HepG2 (cell line): Measurements from ENCODE around the gene C20orf96. TPM values are rescaled to one million over a fixed set of nuclear protein-coding genes. Genes with fewer than 3 reads are reported as not detected.

Experiments used
- ARHGAP35 ChIP-seq: sonication (generic); formaldehyde crosslinking; IDR thresholded peaks from 2 replicates; pipeline ENCODE4 v1.9.0; 2022; ENCODE audit warnings: mild to moderate bottlenecking, inconsistent platforms, moderate library complexity, missing genetic modification reagents, borderline replicate concordance
- BORCS8-MEF2B ChIP-seq: sonication (generic); formaldehyde crosslinking; IDR thresholded peaks from 2 replicates; pipeline ENCODE4 v1.8.0; 2022; ENCODE audit warnings: mild to moderate bottlenecking, missing genetic modification reagents
- E2F2 ChIP-seq: sonication (generic); formaldehyde crosslinking; IDR thresholded peaks from 2 replicates; pipeline ENCODE4 v1.4.0; 2020; ENCODE audit warnings: missing genetic modification reagents, borderline replicate concordance
- FOXC1 ChIP-seq: sonication (generic); formaldehyde crosslinking; IDR thresholded peaks from 2 replicates; pipeline ENCODE4 v1.8.0; 2022; ENCODE audit warnings: mild to moderate bottlenecking, missing genetic modification reagents, borderline replicate concordance
- GATAD2A ChIP-seq: IDR thresholded peaks from 2 replicates; pipeline ENCODE4 v1.6.1; 2016
- IKZF5 ChIP-seq: IDR thresholded peaks from 2 replicates; pipeline ENCODE4 v1.6.1; 2018; ENCODE audit warnings: missing genetic modification reagents, mild to moderate bottlenecking, missing compliant biosample characterization
- KDM5B ChIP-seq: sonication (generic); formaldehyde crosslinking; IDR thresholded peaks from 2 replicates; pipeline ENCODE4 v1.4.0; 2020; ENCODE audit warnings: missing genetic modification reagents, mild to moderate bottlenecking, borderline replicate concordance
- NKX3-1 ChIP-seq: sonication (generic); formaldehyde crosslinking; IDR thresholded peaks from 2 replicates; pipeline ENCODE4 v1.5.0; 2020; ENCODE audit warnings: missing genetic modification reagents
- SNAPC4 ChIP-seq: sonication (generic); formaldehyde crosslinking; IDR thresholded peaks from 2 replicates; pipeline ENCODE4 v1.4.0; 2020; ENCODE audit warnings: mild to moderate bottlenecking, missing genetic modification reagents
- TRIM22 ChIP-seq: fragments of 450-650 bp; IDR thresholded peaks from 2 replicates; pipeline ENCODE4 v1.6.1; 2017
- ZFP62 ChIP-seq: sonication (generic); formaldehyde crosslinking; IDR thresholded peaks from 2 replicates; pipeline ENCODE4 v1.4.0; 2020; ENCODE audit warnings: missing genetic modification reagents
- ZNF253 ChIP-seq: sonication (generic); formaldehyde crosslinking; IDR thresholded peaks from 2 replicates; pipeline ENCODE4 v1.8.0; 2022; ENCODE audit warnings: mild to moderate bottlenecking, missing genetic modification reagents, borderline replicate concordance
- ZNF574 ChIP-seq: sonication (generic); formaldehyde crosslinking; IDR thresholded peaks from 2 replicates; pipeline ENCODE4 v1.4.0; 2020; ENCODE audit warnings: missing genetic modification reagents
- ZNF740 ChIP-seq: sonication (generic); formaldehyde crosslinking; IDR thresholded peaks from 2 replicates; pipeline ENCODE4 v1.4.0; 2020; ENCODE audit warnings: missing genetic modification reagents
- ZNF83 ChIP-seq: sonication (generic); formaldehyde crosslinking; IDR thresholded peaks from 2 replicates; pipeline ENCODE4 v1.4.0; 2020; ENCODE audit warnings: missing genetic modification reagents, mild to moderate bottlenecking, borderline replicate concordance
- ZSCAN12 ChIP-seq: sonication (generic); formaldehyde crosslinking; IDR thresholded peaks from 2 replicates; pipeline ENCODE4 v1.9.0; 2021; ENCODE audit warnings: mild to moderate bottlenecking, missing genetic modification reagents
- polyA plus RNA-seq, 8 experiments: library from polyadenylated mRNA; depleted of rRNA in 3 of 8; stranded (reverse) in 7 of 8; unstranded in 1 of 8; fragments of >200 nt; fragmentation: Illumina TruSeq in 4 of 8; extraction: Trizol in 4 of 8; gene quantifications; 2 replicates each; pipeline versions ENCODE4 v1.2.1 to v1.2.3, GENCODE V29; 2011 to 2016; ENCODE audit warnings: low read depth in 4 of 8, missing spikeins in 1 of 8, mixed read lengths in 1 of 8; ENCODE audit not compliant: insufficient read depth in 1 of 8
- total RNA-seq, 5 experiments: library from RNA; depleted of rRNA; stranded (reverse); fragments of >200 nt; fragmentation: Illumina TruSeq; extraction: Trizol; gene quantifications; 2 replicates each; pipeline ENCODE4 v1.2.3, GENCODE V29; 2016; ENCODE audit warnings: low read depth in 1 of 5

The C20orf96 gene
- total and polyA plus RNA-seq, 2 of the 13 experiments (the other 11 are each of a cell fraction or from before 2014, with no cell fraction given), result 3.8 to 20.6 TPM

GRCh38 chr20:330233-331149 lies 39.9 kb upstream of the C20orf96 start (continued):
- peak; percentile 51; the same call in 1 of the 2 replicates for TF ChIP-seq E2F2 (CRISPR knock-in tag)
- no peak for TF ChIP-seq ZFP62 (CRISPR knock-in tag)
- TF ChIP-seq FOXC1 (CRISPR knock-in tag), result peak; percentile 48; the same call in 1 of the 2 replicates
- TF ChIP-seq NKX3-1 (CRISPR knock-in tag), result no peak
- no peak for TF ChIP-seq ARHGAP35 (CRISPR knock-in tag)
- no peak for TF ChIP-seq ZNF83 (CRISPR knock-in tag)
- peak; percentile 49 for TF ChIP-seq ZNF574 (CRISPR knock-in tag)
- TF ChIP-seq BORCS8-MEF2B, result no peak; the same call in 1 of the 2 replicates
- no peak for TF ChIP-seq ZNF253 (CRISPR knock-in tag)
- TF ChIP-seq TRIM22, result no peak
- no peak for TF ChIP-seq SNAPC4 (CRISPR knock-in tag)
- peak; percentile 43; the same call in 1 of the 2 replicates for TF ChIP-seq GATAD2A (CRISPR knock-in tag)
- TF ChIP-seq ZNF740 (CRISPR knock-in tag), result no peak
- TF ChIP-seq ZSCAN12 (CRISPR knock-in tag), result no peak
- TF ChIP-seq KDM5B (CRISPR knock-in tag), result 0 out of 2 replicates have a peak, but pooled peaks have one; percentile 68
- peak; percentile 27; the same call in 1 of the 2 replicates for TF ChIP-seq IKZF5 (CRISPR knock-in tag)
